ENCODE data around the gene MYO18B.

MYO18B gene

GRCh38 chr22:25696763-25697162 lies 45.2 kb upstream of the MYO18B start:
- DNase-seq (ENCODE audit: low read depth) = no peak
- no peak overlapping the region for H3K4me3 ChIP-seq (ENCODE audit: control insufficient read depth, low read depth, low read length)
- no peak for TF ChIP-seq CTCF (IDR thresholded peaks at IDR 0.05; ENCODE audit: control insufficient read depth, insufficient read depth, low read depth, low read length, missing control alignments)

GRCh38 chr22:25697181-25697664 lies 44.8 kb upstream of the MYO18B start:
- DNase-seq (ENCODE audit: low read depth) = no peak
- no peak overlapping the region for H3K4me3 ChIP-seq (ENCODE audit: control insufficient read depth, low read depth, low read length)
- TF ChIP-seq CTCF (IDR thresholded peaks at IDR 0.05; ENCODE audit: control insufficient read depth, insufficient read depth, low read depth, low read length, missing control alignments) = no peak

- H3K4me3 ChIP-seq (ENCODE audit: control insufficient read depth, low read depth, low read length) = no peak overlapping the region
- no peak for TF ChIP-seq CTCF (IDR thresholded peaks at IDR 0.05; ENCODE audit: control insufficient read depth, insufficient read depth, low read depth, low read length, missing control alignments)
- DNase-seq (ENCODE audit: low read depth) = no peak
Observed at GRCh38 chr22:25697978-25698377, 44.0 kb upstream of the MYO18B start.

- DNase-seq (ENCODE audit: low read depth) = no peak
- H3K4me3 ChIP-seq (ENCODE audit: control insufficient read depth, low read depth, low read length) = no peak overlapping the region
- no peak for TF ChIP-seq CTCF (IDR thresholded peaks at IDR 0.05; ENCODE audit: control insufficient read depth, insufficient read depth, low read depth, low read length, missing control alignments)
Observed at GRCh38 chr22:25698461-25698860, 43.5 kb upstream of the MYO18B start.

- H3K4me3 ChIP-seq (ENCODE audit: control insufficient read depth, low read depth, low read length) = no peak overlapping the region
- DNase-seq (ENCODE audit: low read depth) = no peak
- TF ChIP-seq CTCF (IDR thresholded peaks at IDR 0.05; ENCODE audit: control insufficient read depth, insufficient read depth, low read depth, low read length, missing control alignments) = no peak
Observed at GRCh38 chr22:25698978-25699377, 43.0 kb upstream of the MYO18B start.

GRCh38 chr22:25701056-25701780 lies 40.8 kb upstream of the MYO18B start:
- no peak for TF ChIP-seq CTCF (IDR thresholded peaks at IDR 0.05; ENCODE audit: control insufficient read depth, insufficient read depth, low read depth, low read length, missing control alignments)
- peak; percentile 49 for DNase-seq (ENCODE audit: low read depth)
- no peak overlapping the region for H3K4me3 ChIP-seq (ENCODE audit: control insufficient read depth, low read depth, low read length)

Data from AG09309 (cell line).